Ascending aorta (tissue), 2 donors: Measurements from ENCODE around the gene NKAIN4. TPM values are rescaled to one million over a fixed set of nuclear protein-coding genes. Genes with fewer than 3 reads are reported as not detected.

Experiments used
- DNase-seq, 2 donors: peaks; one replicate each; pipeline ENCODE4 v3.0.0-alpha.2; 2019; ENCODE audit warnings: low spot score in 2 of 2
- H3K27ac ChIP-seq, 2 donors: fragments of 200-600 bp; sonication (generic); one replicate each; pipeline ENCODE4 v1.5.1; 2016 to 2017; ENCODE audit warnings: mild to moderate bottlenecking in 1 of 2
- H3K27me3 ChIP-seq: fragments of 200-600 bp; sonication (generic); one replicate; pipeline ENCODE4 v1.5.1; 2017
- H3K36me3 ChIP-seq, 2 donors: fragments of 200-600 bp; sonication (generic); one replicate each; pipeline ENCODE4 v1.5.1; 2016
- H3K4me1 ChIP-seq, 2 donors: fragments of 200-600 bp; sonication (generic); one replicate each; pipeline ENCODE4 v1.5.1; 2016 to 2017; ENCODE audit warnings: mild to moderate bottlenecking in 1 of 2
- H3K4me3 ChIP-seq, 2 donors: fragments of 200-600 bp; sonication (generic); one replicate each; pipeline ENCODE4 v1.5.1; 2016 to 2017; ENCODE audit warnings: mild to moderate bottlenecking in 1 of 2
- H3K9me3 ChIP-seq, 2 donors: fragments of 200-600 bp; sonication (generic); one replicate each; pipeline ENCODE4 v1.5.1; 2016
- intact Hi-C: fragments of 100-400 bp; cut with DNase I; formaldehyde crosslinking; loops from one replicate; pipeline ENCODE4 v1.15.1; 2023
- total RNA-seq: library from RNA; depleted of rRNA; stranded (reverse); fragments of >200 nt; gene quantifications from one replicate; pipeline ENCODE4 v1.1.0, GENCODE V29; 2016
- TF ChIP-seq, protein P1 (sequence below), 3 experiments: fragments of 200-600 bp in 2 of 3; fragments of 450-650 bp in 1 of 3; sonication (generic) in 2 of 3; IDR thresholded peaks; one replicate each; pipeline ENCODE4 v1.5.1; 2016 to 2019; ENCODE audit warnings: antibody characterized with exemption in 3 of 3, mild to moderate bottlenecking in 1 of 3, moderate library complexity in 1 of 3

Gene NKAIN4
- total RNA-seq, 1 donor from 2014 or later = not detected

DNA sequence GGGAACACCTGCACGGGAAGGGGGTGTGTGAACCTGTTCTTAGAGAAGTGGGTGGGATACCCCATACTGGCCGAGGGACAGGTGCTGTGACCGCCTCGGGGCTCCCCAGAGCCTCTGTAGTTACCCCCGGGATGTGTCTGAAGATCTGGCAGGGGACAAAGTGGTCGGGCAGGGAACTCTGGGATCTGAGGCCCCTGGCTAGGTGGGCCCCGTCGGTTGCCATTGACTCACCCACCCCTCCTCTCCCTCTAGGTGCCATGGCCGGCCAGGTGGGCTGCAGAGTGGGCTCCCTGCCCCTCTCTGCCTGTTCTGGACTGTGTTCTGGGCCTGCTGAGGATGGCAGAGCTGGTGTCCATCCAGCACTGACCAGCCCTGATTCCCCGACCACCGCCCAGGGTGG, 14.3 kb downstream of the NKAIN4 start:
- Histone ChIP-seq H3K4me1 (no peaks in the 10 kb centered on the region), H3K27ac (no peak overlapping the region), H3K4me3 (no peak overlapping the region), H3K27me3 (no peaks in the 10 kb centered on the region), H3K9me3 (no peaks in the 10 kb centered on the region), H3K36me3 (no peaks in the 10 kb centered on the region)
- no peak for DNase-seq
- TF ChIP-seq, protein P1, sequence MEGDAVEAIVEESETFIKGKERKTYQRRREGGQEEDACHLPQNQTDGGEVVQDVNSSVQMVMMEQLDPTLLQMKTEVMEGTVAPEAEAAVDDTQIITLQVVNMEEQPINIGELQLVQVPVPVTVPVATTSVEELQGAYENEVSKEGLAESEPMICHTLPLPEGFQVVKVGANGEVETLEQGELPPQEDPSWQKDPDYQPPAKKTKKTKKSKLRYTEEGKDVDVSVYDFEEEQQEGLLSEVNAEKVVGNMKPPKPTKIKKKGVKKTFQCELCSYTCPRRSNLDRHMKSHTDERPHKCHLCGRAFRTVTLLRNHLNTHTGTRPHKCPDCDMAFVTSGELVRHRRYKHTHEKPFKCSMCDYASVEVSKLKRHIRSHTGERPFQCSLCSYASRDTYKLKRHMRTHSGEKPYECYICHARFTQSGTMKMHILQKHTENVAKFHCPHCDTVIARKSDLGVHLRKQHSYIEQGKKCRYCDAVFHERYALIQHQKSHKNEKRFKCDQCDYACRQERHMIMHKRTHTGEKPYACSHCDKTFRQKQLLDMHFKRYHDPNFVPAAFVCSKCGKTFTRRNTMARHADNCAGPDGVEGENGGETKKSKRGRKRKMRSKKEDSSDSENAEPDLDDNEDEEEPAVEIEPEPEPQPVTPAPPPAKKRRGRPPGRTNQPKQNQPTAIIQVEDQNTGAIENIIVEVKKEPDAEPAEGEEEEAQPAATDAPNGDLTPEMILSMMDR (IDR thresholded peaks at IDR 0.05) = no peak
- intact Hi-C loops = no loop called here

DNA sequence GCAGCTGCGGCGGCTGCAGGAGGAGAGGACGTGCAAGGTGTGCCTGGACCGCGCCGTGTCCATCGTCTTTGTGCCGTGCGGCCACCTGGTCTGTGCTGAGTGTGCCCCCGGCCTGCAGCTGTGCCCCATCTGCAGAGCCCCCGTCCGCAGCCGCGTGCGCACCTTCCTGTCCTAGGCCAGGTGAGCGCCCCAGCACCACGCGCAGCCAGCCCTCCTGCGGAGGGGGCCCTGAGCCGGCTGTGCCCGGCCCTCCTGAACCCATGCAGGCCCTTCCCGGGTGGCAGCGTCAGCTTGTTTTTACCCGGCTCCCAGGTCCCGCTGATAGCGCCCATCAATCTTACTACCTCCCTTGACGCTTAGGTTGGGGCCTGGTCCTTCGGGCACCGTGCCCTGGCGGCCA, 14.8 kb downstream of the NKAIN4 start:
- no peak for DNase-seq
- Histone ChIP-seq H3K36me3 (no peaks in the 10 kb centered on the region), H3K4me1 (no peaks in the 10 kb centered on the region), H3K4me3 (no peak overlapping the region), H3K27ac (no peak overlapping the region), H3K27me3 (no peaks in the 10 kb centered on the region), H3K9me3 (no peaks in the 10 kb centered on the region)
- intact Hi-C loops = no loop called here
- TF ChIP-seq, protein P1 (IDR thresholded peaks at IDR 0.05) = no peak

DNA sequence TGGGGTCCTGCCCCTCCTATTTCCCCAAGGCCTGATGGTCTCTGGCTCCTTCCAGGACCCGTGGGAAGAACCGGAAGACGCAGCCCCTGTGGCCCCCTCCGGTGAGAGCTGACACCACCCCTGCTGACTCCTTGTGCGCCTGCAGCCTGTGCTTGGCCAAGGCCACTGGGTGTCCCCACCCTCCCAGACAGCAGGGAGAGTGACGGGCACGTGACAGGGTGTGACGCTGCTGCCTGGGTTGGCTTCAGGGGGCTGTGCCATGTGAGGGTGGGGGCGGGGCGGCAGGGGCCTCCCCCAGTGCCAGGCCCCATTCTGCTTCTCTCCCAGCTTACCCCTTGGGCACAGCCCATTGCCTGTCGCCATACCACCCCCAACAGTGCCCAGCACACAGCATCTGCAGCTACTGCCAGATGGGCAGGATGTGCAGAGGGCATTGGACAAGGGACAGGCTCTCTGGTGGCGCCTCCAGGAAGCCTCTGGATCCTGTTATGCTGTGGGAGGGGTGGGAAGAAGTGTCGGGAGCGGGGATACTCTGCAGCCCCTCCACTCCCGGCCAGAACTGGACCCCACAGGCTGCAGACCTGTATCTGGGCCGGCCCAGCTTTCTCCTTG, 15.6 kb downstream of the NKAIN4 start:
- no peak for DNase-seq
- Histone ChIP-seq H3K4me3 (no peak overlapping the region), H3K9me3 (no peaks in the 10 kb centered on the region), H3K27me3 (peaks cover under 1% of the 10 kb centered on the region), H3K27ac (no peak overlapping the region), H3K4me1 (no peaks in the 10 kb centered on the region), H3K36me3 (no peaks in the 10 kb centered on the region)
- intact Hi-C loops = no loop called here
- TF ChIP-seq, protein P1 (IDR thresholded peaks at IDR 0.05) = no peak

DNA sequence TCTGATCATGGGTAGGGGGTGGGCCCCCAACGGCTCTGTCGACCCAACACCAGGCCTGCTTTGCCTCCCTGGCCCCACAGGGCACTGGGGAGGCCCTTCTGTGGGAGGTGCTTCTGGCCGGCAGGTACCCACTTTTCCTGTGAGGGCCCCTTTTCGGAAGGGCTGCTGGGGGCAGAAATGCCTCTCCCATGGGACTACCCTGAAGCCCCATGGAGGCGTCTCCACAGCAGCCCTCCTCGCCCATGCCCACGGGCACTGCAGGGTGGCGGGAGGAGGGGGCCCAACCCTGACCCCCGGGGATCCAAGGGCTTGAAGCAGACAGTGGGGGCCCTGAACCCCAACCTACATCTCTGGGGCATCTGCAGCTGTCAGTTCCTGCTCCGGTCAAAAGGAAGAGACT, 16.2 kb downstream of the NKAIN4 start:
- Histone ChIP-seq H3K27ac (no peak overlapping the region), H3K4me3 (no peak overlapping the region), H3K9me3 (no peaks in the 10 kb centered on the region), H3K4me1 (no peaks in the 10 kb centered on the region), H3K36me3 (no peaks in the 10 kb centered on the region), H3K27me3 (peaks cover 3% of the 10 kb centered on the region)
- intact Hi-C loops = no loop called here
- TF ChIP-seq, protein P1 (IDR thresholded peaks at IDR 0.05) = no peak
- no peak for DNase-seq

DNA sequence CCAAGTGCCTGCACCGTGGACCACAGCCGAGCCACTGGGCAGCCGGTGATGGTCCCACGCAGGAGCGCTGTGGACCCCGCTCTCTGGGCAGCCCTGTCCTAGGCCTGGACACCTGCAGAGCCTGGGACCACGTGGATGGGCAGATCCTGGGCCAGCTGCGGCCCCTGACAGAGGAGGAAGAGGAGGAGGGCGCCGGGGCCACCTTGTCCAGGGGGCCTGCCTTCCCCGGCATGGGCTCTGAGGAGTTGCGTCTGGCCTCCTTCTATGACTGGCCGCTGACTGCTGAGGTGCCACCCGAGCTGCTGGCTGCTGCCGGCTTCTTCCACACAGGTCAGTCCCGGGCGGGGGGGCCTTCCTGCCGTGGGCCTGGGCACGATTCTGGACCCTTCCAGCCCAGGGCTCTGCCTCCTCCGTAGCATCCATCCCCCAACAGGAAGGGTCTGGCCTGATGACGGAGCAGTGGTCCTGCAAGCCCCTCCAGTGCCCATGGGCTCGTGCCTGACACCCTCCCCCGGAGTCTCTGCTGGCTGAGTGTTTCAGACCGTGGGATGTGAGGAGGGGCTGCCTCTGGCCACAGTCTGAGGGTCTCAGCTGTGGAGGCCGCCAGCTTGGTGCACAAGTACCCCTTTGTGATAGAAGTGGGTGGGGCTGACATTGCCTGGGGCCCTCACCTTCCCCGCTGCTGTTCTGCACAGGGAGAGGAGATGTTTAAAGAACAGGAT, 18.0 kb downstream of the NKAIN4 start:
- TF ChIP-seq, protein P1 (IDR thresholded peaks at IDR 0.05) = no peak
- intact Hi-C loops = no loop called here
- no peaks in the 10 kb centered on the region for H3K36me3 ChIP-seq
- peaks cover 3% of the 10 kb centered on the region for H3K27me3 ChIP-seq
- H3K27ac ChIP-seq = no peak overlapping the region
- no peak overlapping the region for H3K4me3 ChIP-seq
- no peaks in the 10 kb centered on the region for H3K9me3 ChIP-seq
- no peaks in the 10 kb centered on the region for H3K4me1 ChIP-seq
- no peak for DNase-seq
